GM19328 (cell line): ENCODE data around the gene PKP3.
"Not testable (repeated sequence)": the region's sequence is repeated elsewhere in the genome, so short reads cannot be mapped to it uniquely, and the experiment has no call there.

Experiments used
- ATAC-seq: cut with Tn5 transposase; IDR thresholded peaks from one replicate; pipeline ENCODE4 v1.9.1; 2021; ENCODE audit warnings: mild to moderate bottlenecking, moderate library complexity; ENCODE audit not compliant: unreplicated experiment

PKP3 gene, protein sequence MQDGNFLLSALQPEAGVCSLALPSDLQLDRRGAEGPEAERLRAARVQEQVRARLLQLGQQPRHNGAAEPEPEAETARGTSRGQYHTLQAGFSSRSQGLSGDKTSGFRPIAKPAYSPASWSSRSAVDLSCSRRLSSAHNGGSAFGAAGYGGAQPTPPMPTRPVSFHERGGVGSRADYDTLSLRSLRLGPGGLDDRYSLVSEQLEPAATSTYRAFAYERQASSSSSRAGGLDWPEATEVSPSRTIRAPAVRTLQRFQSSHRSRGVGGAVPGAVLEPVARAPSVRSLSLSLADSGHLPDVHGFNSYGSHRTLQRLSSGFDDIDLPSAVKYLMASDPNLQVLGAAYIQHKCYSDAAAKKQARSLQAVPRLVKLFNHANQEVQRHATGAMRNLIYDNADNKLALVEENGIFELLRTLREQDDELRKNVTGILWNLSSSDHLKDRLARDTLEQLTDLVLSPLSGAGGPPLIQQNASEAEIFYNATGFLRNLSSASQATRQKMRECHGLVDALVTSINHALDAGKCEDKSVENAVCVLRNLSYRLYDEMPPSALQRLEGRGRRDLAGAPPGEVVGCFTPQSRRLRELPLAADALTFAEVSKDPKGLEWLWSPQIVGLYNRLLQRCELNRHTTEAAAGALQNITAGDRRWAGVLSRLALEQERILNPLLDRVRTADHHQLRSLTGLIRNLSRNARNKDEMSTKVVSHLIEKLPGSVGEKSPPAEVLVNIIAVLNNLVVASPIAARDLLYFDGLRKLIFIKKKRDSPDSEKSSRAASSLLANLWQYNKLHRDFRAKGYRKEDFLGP

GRCh38 chr11:394034-394857 is at the start of gene PKP3:
PKP3 (plus strand) TSS chr11:394209; CDS start chr11:394293, 84 bp downstream.
- ATAC-seq = no peak

- no peak for ATAC-seq
Observed at GRCh38 chr11:344836-345578, 49.0 kb upstream of the PKP3 start.

DNA sequence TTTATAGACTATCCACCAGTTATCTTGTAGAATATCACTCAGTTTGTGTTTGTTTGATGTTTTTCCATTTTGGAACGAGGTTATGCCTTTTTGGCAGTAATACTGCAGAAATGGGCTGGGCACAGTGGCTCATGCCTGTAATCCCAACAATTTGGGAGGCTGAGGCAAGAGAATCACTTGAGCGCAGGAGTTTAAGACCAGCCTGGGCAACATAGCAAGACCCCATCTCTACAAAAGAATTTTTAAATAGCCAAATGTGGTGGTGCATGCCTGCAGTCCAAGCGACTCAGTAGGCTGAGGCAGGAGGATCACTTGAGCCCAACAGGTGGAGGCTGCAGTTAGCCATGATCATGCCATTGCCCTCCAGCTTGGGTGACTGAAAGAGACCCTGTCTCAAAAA is 47.5 kb upstream of the PKP3 start:
- no peak for ATAC-seq

GRCh38 chr11:349270-349954 is 44.6 kb upstream of the PKP3 start:
- not testable (repeated sequence) for ATAC-seq

DNA sequence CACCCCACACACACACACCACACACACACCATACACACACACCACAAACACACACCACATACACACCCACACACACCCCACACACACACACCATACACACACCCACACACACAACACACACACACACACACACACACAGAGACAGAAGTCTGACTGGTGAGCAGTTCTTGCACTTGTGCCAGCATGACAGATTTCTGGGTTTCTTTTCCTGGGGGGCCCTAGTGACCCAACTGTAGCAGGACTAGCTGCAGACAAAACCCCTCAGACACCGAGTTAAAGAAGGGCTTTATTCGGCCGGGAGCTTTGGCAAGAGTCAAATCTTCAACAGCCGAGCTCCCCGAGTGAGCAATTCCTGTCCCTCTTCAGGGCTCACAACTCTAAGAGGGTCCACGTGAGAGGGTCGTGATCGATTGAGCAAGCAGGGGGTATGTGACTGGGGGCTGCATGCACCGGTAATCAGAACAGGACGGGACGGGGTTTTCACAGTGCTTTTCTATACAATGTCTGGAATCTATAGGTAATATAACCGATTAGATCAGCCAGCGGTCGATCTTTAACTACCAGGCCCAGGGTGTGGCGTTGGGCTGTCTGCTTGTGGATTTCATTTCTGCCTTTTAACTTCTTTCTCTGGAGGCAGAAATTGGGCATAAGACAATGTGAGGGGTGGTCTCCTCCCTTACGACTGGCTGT is 43.8 kb upstream of the PKP3 start:
- not testable (repeated sequence) for ATAC-seq

- ATAC-seq = no peak
Observed at GRCh38 chr11:350723-351255, 43.2 kb upstream of the PKP3 start.

DNA sequence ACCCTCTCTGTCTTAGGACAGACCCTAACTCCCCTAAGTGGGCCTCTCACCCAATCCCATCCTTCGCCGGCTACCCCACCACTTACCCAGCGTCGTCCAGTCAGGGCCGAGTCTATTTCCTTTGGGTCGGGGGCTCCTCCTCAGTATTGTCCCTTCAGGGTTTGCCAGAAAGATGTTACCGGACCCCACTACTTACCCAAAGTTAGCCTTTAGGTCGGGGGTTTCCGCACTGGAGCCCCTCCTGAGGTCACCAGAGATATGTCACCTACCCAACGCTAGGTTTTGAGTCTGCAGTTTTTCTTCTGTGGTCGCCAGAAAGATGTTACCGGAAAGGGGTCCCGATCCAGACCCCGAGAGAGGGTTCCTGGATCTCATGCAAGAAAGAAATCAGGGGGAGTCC is 42.6 kb upstream of the PKP3 start:
- no peak for ATAC-seq

- ATAC-seq = no peak
Observed at GRCh38 chr11:352456-353031, 41.5 kb upstream of the PKP3 start.

DNA sequence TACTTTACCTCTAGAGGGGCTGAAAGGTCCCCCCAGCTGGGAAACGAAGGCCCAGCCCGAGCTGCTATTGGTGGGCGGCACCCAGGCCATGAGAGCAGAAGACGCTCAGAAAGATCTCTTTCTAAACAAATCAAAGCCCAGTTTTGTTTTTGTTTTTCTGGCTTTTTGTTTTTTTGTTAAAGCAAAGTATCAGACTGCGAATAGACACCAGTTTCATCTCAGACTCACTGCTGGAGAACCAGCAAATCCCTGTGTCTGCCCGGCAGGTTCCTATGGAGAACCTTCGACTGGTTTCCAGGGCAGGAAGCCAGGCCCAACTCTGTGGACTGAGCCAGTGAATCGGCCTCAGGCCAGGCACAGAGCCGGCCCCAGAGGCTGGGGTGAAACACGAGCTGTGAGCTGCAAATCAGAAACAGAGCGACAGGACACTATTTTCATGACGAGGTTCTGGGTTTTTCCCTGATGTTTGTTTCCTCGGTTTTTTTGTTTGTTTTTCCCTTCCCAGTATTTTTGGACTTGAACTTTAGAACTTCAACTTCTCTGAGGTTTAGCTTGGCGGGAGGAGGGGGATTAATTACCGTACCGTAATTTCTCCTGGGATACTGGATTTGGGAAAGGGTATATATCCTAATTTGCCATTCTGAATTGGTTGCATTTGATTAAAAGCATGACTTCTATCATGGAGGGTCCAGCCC is 40.7 kb upstream of the PKP3 start:
- ATAC-seq = no peak

GRCh38 chr11:355581-356458 is 38.2 kb upstream of the PKP3 start:
- ATAC-seq = no peak

GRCh38 chr11:356610-357009 is 37.4 kb upstream of the PKP3 start:
- no peak for ATAC-seq

- ATAC-seq = no peak
Observed at GRCh38 chr11:357582-357981, 36.4 kb upstream of the PKP3 start.

- ATAC-seq = no peak
Observed at GRCh38 chr11:358129-358800, 35.7 kb upstream of the PKP3 start.

DNA sequence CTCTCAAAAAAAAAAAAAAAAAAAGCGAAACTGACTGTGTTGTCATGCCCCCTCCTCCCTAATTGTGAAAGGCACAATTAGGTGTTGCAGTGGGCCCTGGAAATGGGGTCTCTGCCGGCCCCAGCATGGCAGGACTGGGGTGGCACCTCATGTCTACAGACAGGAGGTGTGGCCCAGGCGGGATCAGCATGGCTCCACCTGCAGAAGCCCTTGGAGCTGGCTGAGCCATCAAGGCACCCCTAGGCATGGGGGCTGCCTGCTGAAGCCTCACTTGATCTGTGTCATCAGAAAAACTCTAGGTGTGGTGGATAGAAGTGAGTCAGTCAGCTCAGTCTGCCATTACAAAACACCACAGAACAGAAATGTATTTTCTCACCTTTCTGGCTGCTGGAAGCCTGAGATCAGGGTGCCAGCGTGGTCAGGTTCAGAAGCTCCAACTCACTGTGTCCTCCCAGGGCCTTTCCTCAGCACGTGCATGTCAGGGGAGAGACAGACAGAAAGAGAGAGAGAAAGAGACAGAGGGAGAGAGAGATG is 34.8 kb upstream of the PKP3 start:
- ATAC-seq = no peak

- ATAC-seq = no peak
Observed at GRCh38 chr11:360326-361280, 33.4 kb upstream of the PKP3 start.
